NCI-H446 treated with DMSO at 0.1 percent for 48 hours (cell line): ENCODE results near the gene NCOR1.
"Not testable (repeated sequence)": the region's sequence is repeated elsewhere in the genome, so short reads cannot be mapped to it uniquely, and the experiment has no call there.

Source experiments
- DNase-seq: peaks from one replicate; lab custom pipeline; 2025; lab: John Stamatoyannopoulos, UW

The NCOR1 gene

GRCh38 chr17:16148596-16148995 is 66.7 kb downstream of the NCOR1 start:
- no peak for DNase-seq

GRCh38 chr17:16145319-16145890 is 69.9 kb downstream of the NCOR1 start:
- not testable (repeated sequence) for DNase-seq

- DNase-seq: no peak
Measured at GRCh38 chr17:16141685-16142084, 73.6 kb downstream of the NCOR1 start.

- DNase-seq: no peak
Measured at GRCh38 chr17:16140854-16141253, 74.5 kb downstream of the NCOR1 start.

- no peak for DNase-seq
Measured at GRCh38 chr17:16135461-16135860, 79.9 kb downstream of the NCOR1 start.

- no peak for DNase-seq
Measured at GRCh38 chr17:16131593-16131992, 83.7 kb downstream of the NCOR1 start.

- no peak for DNase-seq
Measured at GRCh38 chr17:16129441-16130205, 85.7 kb downstream of the NCOR1 start.

GRCh38 chr17:16123531-16123930 is 91.8 kb downstream of the NCOR1 start:
- DNase-seq: no peak

GRCh38 chr17:16122697-16123434 is 92.5 kb downstream of the NCOR1 start:
- DNase-seq: no peak

- no peak for DNase-seq
Measured at GRCh38 chr17:16121915-16122314, 93.4 kb downstream of the NCOR1 start.

- DNase-seq: no peak
Measured at GRCh38 chr17:16120937-16121336, 94.4 kb downstream of the NCOR1 start.

- no peak for DNase-seq
Measured at GRCh38 chr17:16117149-16117548, 98.2 kb downstream of the NCOR1 start.

GRCh38 chr17:16115077-16115698 is 100.1 kb downstream of the NCOR1 start:
- DNase-seq: not testable (repeated sequence)

GRCh38 chr17:16108871-16109270 is 106.5 kb downstream of the NCOR1 start:
- no peak for DNase-seq

GRCh38 chr17:16108386-16108785 is 106.9 kb downstream of the NCOR1 start:
- no peak for DNase-seq

GRCh38 chr17:16107165-16107770 is 108.1 kb downstream of the NCOR1 start:
- no peak for DNase-seq

GRCh38 chr17:16106161-16106891 is 109.0 kb downstream of the NCOR1 start:
- peak; percentile 10 for DNase-seq

GRCh38 chr17:16104189-16104588 is 111.1 kb downstream of the NCOR1 start:
- no peak for DNase-seq

- DNase-seq: no peak
Measured at GRCh38 chr17:16101440-16101839, 113.9 kb downstream of the NCOR1 start.

GRCh38 chr17:16100737-16101400 is 114.5 kb downstream of the NCOR1 start:
- DNase-seq: no peak

- DNase-seq: no peak
Measured at GRCh38 chr17:16091773-16092172, 123.6 kb downstream of the NCOR1 start.
